ENCODE measurements around the gene ROBO3.
A peak's percentile ranks its signal among the peaks of the same experiment; 100 is the strongest.

ROBO3 gene

GRCh38 chr11:124865902-124866851 is 945 bp downstream of the ROBO3 start:
- Histone ChIP-seq H3K27ac (ENCODE audit: insufficient read depth, low read length, poor library complexity, severe bottlenecking) (no peak overlapping the region), H3K27me3 (replicated peaks; ENCODE audit: control insufficient read depth, insufficient read depth, low read length, poor library complexity, severe bottlenecking) (peaks cover 74% of the 10 kb centered on the region), H3K4me1 (ENCODE audit: control insufficient read depth, insufficient read depth, low read length, poor library complexity, severe bottlenecking) (peaks cover 25% of the 10 kb centered on the region), H3K4me3 (ENCODE audit: insufficient read depth, low read depth, low read length, poor library complexity, severe bottlenecking) (peak overlapping the region; percentile 28), H3K36me3 (ENCODE audit: control insufficient read depth, insufficient read depth, low read length) (no peaks in the 10 kb centered on the region), H3K9me3 (ENCODE audit: control insufficient read depth, low read length) (no peaks in the 10 kb centered on the region)
- peak; percentile 13 to 25 (median 15) for DNase-seq

DNA sequence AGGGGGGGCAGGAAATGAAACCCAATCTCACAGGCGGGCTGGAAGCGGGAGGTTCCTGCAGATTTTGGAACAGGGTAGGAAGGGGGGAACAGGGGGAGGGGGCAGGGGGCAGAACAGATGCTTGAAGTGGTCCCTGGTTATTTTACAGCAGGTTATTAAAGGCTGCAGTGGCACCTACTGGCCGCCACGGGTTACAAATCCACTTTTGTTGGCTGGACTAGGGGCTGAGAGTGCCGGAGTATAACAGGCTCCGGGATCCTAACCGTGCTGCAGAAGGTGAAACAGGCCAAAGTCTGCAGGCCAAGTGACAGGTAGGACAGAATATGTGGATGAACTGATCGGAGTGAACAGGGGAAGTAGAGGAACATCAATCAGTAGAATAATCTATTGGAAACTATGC is 2.5 kb downstream of the ROBO3 start:
- DNase-seq = no peak
- peaks cover 69% of the 10 kb centered on the region for H3K27me3 ChIP-seq (replicated peaks; ENCODE audit: control insufficient read depth, insufficient read depth, low read length, poor library complexity, severe bottlenecking)
- H3K36me3 ChIP-seq (ENCODE audit: control insufficient read depth, insufficient read depth, low read length) = no peaks in the 10 kb centered on the region
- no peak overlapping the region for H3K4me3 ChIP-seq (ENCODE audit: insufficient read depth, low read depth, low read length, poor library complexity, severe bottlenecking)
- no peak overlapping the region for H3K27ac ChIP-seq (ENCODE audit: insufficient read depth, low read length, poor library complexity, severe bottlenecking)
- peaks cover 25% of the 10 kb centered on the region for H3K4me1 ChIP-seq (ENCODE audit: control insufficient read depth, insufficient read depth, low read length, poor library complexity, severe bottlenecking)
- no peaks in the 10 kb centered on the region for H3K9me3 ChIP-seq (ENCODE audit: control insufficient read depth, low read length)

- H3K9me3 ChIP-seq (ENCODE audit: control insufficient read depth, low read length) = no peaks in the 10 kb centered on the region
- H3K4me1 ChIP-seq (ENCODE audit: control insufficient read depth, insufficient read depth, low read length, poor library complexity, severe bottlenecking) = peaks cover 25% of the 10 kb centered on the region
- H3K27me3 ChIP-seq (replicated peaks; ENCODE audit: control insufficient read depth, insufficient read depth, low read length, poor library complexity, severe bottlenecking) = peaks cover 62% of the 10 kb centered on the region
- no peak overlapping the region for H3K27ac ChIP-seq (ENCODE audit: insufficient read depth, low read length, poor library complexity, severe bottlenecking)
- H3K4me3 ChIP-seq (ENCODE audit: insufficient read depth, low read depth, low read length, poor library complexity, severe bottlenecking) = peak overlapping the region; percentile 29
- no peaks in the 10 kb centered on the region for H3K36me3 ChIP-seq (ENCODE audit: control insufficient read depth, insufficient read depth, low read length)
- no peak for DNase-seq
Observed at GRCh38 chr11:124868331-124869274, 3.4 kb downstream of the ROBO3 start.

DNA sequence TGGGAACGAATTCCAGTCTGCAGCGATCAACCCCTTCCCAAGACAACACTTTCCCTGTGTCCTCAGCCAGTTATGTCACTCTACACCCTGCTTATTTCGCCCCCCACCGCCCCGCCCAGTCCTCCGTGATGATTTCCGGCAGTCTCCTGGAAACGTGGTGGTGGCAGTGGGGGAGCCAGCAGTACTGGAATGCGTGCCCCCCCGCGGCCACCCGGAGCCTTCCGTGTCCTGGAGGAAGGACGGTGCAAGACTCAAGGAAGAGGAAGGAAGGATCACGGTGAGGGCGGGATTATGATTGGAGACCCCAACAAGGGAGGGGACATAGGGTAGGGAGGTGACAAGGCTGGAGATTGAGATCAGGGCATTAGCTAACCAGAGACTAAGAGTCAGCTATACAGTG is 4.1 kb downstream of the ROBO3 start:
- H3K27me3 ChIP-seq (replicated peaks; ENCODE audit: control insufficient read depth, insufficient read depth, low read length, poor library complexity, severe bottlenecking) = peaks cover 55% of the 10 kb centered on the region
- no peaks in the 10 kb centered on the region for H3K36me3 ChIP-seq (ENCODE audit: control insufficient read depth, insufficient read depth, low read length)
- no peak overlapping the region for H3K27ac ChIP-seq (ENCODE audit: insufficient read depth, low read length, poor library complexity, severe bottlenecking)
- no peaks in the 10 kb centered on the region for H3K9me3 ChIP-seq (ENCODE audit: control insufficient read depth, low read length)
- H3K4me3 ChIP-seq (ENCODE audit: insufficient read depth, low read depth, low read length, poor library complexity, severe bottlenecking) = peak overlapping the region; percentile 29
- no peak for DNase-seq
- peaks cover 25% of the 10 kb centered on the region for H3K4me1 ChIP-seq (ENCODE audit: control insufficient read depth, insufficient read depth, low read length, poor library complexity, severe bottlenecking)

- peaks cover 50% of the 10 kb centered on the region for H3K27me3 ChIP-seq (replicated peaks; ENCODE audit: control insufficient read depth, insufficient read depth, low read length, poor library complexity, severe bottlenecking)
- no peaks in the 10 kb centered on the region for H3K9me3 ChIP-seq (ENCODE audit: control insufficient read depth, low read length)
- DNase-seq = no peak
- H3K4me1 ChIP-seq (ENCODE audit: control insufficient read depth, insufficient read depth, low read length, poor library complexity, severe bottlenecking) = peaks cover 25% of the 10 kb centered on the region
- no peaks in the 10 kb centered on the region for H3K36me3 ChIP-seq (ENCODE audit: control insufficient read depth, insufficient read depth, low read length)
- no peak overlapping the region for H3K4me3 ChIP-seq (ENCODE audit: insufficient read depth, low read depth, low read length, poor library complexity, severe bottlenecking)
- no peak overlapping the region for H3K27ac ChIP-seq (ENCODE audit: insufficient read depth, low read length, poor library complexity, severe bottlenecking)
Observed at GRCh38 chr11:124869856-124870387, 4.7 kb downstream of the ROBO3 start.

GRCh38 chr11:124870430-124870829 is 5.2 kb downstream of the ROBO3 start:
- Histone ChIP-seq H3K27me3 (replicated peaks; ENCODE audit: control insufficient read depth, insufficient read depth, low read length, poor library complexity, severe bottlenecking) (peaks cover 45% of the 10 kb centered on the region), H3K27ac (ENCODE audit: insufficient read depth, low read length, poor library complexity, severe bottlenecking) (no peak overlapping the region), H3K9me3 (ENCODE audit: control insufficient read depth, low read length) (no peaks in the 10 kb centered on the region), H3K4me3 (ENCODE audit: insufficient read depth, low read depth, low read length, poor library complexity, severe bottlenecking) (no peak overlapping the region), H3K4me1 (ENCODE audit: control insufficient read depth, insufficient read depth, low read length, poor library complexity, severe bottlenecking) (peaks cover 20% of the 10 kb centered on the region), H3K36me3 (ENCODE audit: control insufficient read depth, insufficient read depth, low read length) (no peaks in the 10 kb centered on the region)
- DNase-seq = no peak

GRCh38 chr11:124872280-124872679 is 7.0 kb downstream of the ROBO3 start:
- no peak for DNase-seq
- Histone ChIP-seq H3K27me3 (replicated peaks; ENCODE audit: control insufficient read depth, insufficient read depth, low read length, poor library complexity, severe bottlenecking) (peaks cover 27% of the 10 kb centered on the region), H3K4me1 (ENCODE audit: control insufficient read depth, insufficient read depth, low read length, poor library complexity, severe bottlenecking) (peaks cover 20% of the 10 kb centered on the region)

GRCh38 chr11:124872741-124873140 is 7.5 kb downstream of the ROBO3 start:
- Histone ChIP-seq H3K36me3 (ENCODE audit: control insufficient read depth, insufficient read depth, low read length) (no peaks in the 10 kb centered on the region), H3K27ac (ENCODE audit: insufficient read depth, low read length, poor library complexity, severe bottlenecking) (no peak overlapping the region), H3K4me1 (ENCODE audit: control insufficient read depth, insufficient read depth, low read length, poor library complexity, severe bottlenecking) (peaks cover 20% of the 10 kb centered on the region), H3K27me3 (replicated peaks; ENCODE audit: control insufficient read depth, insufficient read depth, low read length, poor library complexity, severe bottlenecking) (peaks cover 23% of the 10 kb centered on the region), H3K9me3 (ENCODE audit: control insufficient read depth, low read length) (no peaks in the 10 kb centered on the region), H3K4me3 (ENCODE audit: insufficient read depth, low read depth, low read length, poor library complexity, severe bottlenecking) (no peak overlapping the region)
- no peak for DNase-seq

More at GRCh38 chr11:124872280-124872679, 7.0 kb downstream of the ROBO3 start:
- H3K36me3 ChIP-seq (ENCODE audit: control insufficient read depth, insufficient read depth, low read length) = no peaks in the 10 kb centered on the region
- H3K27ac ChIP-seq (ENCODE audit: insufficient read depth, low read length, poor library complexity, severe bottlenecking) = no peak overlapping the region
- H3K9me3 ChIP-seq (ENCODE audit: control insufficient read depth, low read length) = no peaks in the 10 kb centered on the region
- H3K4me3 ChIP-seq (ENCODE audit: insufficient read depth, low read depth, low read length, poor library complexity, severe bottlenecking) = no peak overlapping the region

- H3K27me3 ChIP-seq (replicated peaks; ENCODE audit: control insufficient read depth, insufficient read depth, low read length, poor library complexity, severe bottlenecking) = peaks cover 12% of the 10 kb centered on the region
- no peaks in the 10 kb centered on the region for H3K36me3 ChIP-seq (ENCODE audit: control insufficient read depth, insufficient read depth, low read length)
- no peak overlapping the region for H3K4me3 ChIP-seq (ENCODE audit: insufficient read depth, low read depth, low read length, poor library complexity, severe bottlenecking)
- peaks cover 14% of the 10 kb centered on the region for H3K4me1 ChIP-seq (ENCODE audit: control insufficient read depth, insufficient read depth, low read length, poor library complexity, severe bottlenecking)
- H3K27ac ChIP-seq (ENCODE audit: insufficient read depth, low read length, poor library complexity, severe bottlenecking) = no peak overlapping the region
- DNase-seq = no peak
- no peaks in the 10 kb centered on the region for H3K9me3 ChIP-seq (ENCODE audit: control insufficient read depth, low read length)
Observed at GRCh38 chr11:124873951-124874350, 8.7 kb downstream of the ROBO3 start.
